ENCODE results near the gene ATP11A.
A peak's percentile ranks its signal among the peaks of the same experiment; 100 is the strongest.

The ATP11A gene

DNA sequence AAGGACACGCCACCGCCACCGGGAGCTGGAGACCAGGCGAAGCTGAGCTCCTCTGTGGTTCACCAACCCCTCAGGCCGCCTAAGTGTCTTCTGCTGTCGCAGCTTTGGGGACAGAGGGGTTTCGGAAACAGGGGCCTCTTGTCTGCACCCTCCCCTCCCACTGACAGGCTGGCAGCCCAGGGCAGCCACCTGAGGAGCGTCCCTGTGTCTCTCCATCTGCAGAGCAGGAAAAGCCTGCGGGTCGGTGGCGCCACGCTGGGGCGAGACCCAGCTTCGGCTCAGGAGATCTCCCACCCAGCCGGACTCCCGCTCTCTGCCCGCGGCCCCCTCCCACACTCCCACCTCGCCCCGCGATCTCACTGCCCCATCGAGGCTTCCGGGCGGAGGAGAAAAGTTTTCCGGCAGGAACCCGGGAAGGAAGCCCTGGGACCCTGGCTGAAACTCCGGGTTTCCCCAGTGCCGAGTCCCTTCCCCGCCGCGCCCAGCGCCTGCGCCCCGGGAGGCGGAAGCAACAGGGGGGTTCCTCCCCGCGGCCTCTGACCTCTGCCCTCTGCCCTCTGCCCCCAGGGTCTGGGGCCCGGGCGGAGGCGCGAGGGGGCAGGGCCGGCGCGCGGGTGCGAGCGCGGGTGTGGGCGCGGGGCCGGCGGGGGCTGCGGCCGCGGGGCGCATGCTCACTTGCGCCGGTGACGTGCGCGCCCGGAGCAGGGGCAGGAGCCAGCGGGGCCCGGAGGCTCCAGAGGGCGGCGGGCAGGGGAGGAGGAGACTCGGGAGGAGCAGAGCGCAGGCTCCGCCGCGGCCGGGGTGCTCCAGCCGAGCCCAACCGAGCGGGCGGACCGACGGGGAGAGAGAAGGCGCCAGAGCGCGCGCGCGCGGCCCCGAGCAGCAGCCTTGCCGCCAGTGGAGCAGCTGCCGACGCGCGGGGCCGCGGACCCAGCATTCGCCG, at the start of gene ATP11A:
Gene ATP11A (plus strand): TSS at position 736 of the 943 bp plus-strand sequence. CDS start 379 bp downstream, outside the sequence.
- DNase-seq: peak; percentile 96

DNA sequence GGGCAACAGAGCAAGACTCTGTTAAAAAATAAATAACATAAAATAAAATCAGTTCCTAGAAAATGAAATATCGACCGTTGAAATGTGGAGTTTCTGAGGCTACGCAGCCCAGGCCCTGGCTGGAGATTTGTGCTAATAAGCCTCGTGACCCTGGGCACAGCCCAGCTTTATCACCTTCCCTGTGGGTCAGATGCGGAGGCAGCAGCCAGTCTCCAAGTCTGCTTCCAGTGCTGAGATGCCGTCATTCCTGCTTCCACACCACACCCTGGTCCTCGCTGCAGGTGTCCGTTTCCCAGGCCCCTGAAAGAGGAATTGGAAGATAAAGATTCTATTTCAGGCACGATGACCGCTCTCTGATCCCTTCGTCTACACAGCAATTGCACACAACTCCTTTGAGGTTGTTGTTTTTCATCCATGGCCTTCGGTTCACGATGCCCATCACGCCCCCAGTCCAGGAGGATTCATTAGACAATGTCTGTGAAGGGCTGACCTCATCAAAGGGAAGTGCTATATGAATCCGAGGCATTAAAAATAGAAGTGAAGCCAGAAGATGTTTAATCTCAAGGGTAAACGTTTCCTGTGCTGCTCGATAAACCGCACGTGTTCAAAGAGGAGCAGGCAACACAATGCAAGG, 48.3 kb upstream of the ATP11A start:
- DNase-seq: no peak

GRCh38 chr13:112642090-112642460, 47.8 kb upstream of the ATP11A start:
- DNase-seq: no peak

DNA sequence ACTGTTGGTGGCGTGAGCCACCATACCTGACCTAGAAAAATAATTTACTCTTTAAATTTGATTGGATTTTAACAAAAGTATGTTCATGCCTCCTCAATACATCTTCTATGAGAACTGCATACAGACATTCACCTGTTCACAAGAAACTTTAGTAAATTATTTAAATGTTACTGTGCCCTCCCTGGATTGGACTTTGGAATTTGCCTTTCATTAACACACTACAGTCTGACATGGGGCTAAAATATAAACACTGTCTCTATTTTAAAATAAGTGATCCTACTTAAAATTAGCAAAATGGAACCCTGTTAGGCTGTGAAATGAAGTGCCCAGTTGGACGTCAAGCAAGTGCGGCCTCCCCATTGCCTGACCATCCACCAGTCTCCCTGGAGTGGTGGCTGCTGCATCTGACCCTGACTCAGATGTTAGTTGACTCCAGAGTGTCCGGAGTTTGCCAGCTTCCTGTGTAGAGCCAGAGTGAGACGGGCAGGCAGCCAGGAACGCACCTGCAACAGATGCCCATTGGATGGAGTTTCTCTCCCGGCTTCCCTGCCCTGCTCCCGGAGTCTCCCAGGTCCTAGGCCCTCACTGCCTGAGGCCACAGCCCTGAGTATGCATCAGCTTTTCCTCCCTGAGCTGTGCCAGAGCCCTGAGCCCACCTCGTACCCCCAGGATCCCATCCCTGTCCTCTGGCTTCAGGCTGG, 45.9 kb upstream of the ATP11A start:
- peak; percentile 89 for DNase-seq

DNA sequence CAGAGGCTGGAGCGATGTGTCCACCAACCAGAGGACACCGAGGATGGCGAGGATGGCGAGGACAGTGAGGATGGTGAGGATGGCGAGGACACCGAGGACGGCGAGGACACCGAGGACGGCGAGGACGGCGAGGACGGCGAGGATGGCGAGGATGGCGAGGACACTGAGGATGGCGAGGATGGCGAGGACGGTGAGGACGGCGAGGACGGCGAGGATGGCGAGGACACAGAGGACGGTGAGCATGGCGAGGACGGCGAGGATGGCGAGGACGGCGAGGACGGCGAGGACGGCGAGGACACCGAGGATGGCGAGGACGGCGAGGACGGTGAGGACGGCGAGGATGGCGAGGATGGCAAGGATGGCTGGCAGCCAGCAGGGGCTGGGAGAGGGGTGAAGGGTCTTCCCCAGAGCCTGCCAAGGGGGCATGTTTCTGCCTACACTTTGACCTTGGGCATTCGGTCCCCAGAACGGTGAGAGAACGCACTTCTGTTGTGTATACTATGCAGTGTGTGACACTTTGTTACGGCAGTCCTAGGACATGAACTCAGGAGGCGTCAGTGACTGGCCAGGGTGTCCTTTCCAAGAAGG, 44.4 kb upstream of the ATP11A start:
- no peak for DNase-seq

DNA sequence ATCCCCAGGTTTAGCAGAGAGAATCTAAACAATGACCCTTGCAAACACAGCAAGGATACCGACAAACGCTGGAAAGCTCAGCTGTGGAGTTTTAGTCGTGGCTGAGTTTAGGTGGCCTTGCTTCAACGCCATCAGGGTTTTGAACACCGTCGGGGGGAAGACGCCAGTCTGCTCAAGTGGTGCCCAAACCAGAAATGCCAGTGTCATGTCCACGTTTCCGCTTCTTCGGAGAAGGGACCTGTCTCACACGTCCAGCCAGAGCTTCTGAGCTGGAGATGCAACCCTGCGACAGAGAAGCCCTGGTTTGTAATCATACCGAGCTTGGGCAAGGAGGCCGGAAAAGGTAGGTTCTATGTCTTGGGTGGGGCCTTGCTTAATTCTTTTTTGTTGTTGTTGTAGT, 42.6 kb upstream of the ATP11A start:
- no peak for DNase-seq

- no peak for DNase-seq
Measured at GRCh38 chr13:112648101-112648500, 41.7 kb upstream of the ATP11A start.

GRCh38 chr13:112648966-112649690, 40.7 kb upstream of the ATP11A start:
- DNase-seq: no peak

GRCh38 chr13:112651311-112651710, 38.5 kb upstream of the ATP11A start:
- DNase-seq: no peak

- no peak for DNase-seq
Measured at GRCh38 chr13:112651750-112652511, 37.9 kb upstream of the ATP11A start.

DNA sequence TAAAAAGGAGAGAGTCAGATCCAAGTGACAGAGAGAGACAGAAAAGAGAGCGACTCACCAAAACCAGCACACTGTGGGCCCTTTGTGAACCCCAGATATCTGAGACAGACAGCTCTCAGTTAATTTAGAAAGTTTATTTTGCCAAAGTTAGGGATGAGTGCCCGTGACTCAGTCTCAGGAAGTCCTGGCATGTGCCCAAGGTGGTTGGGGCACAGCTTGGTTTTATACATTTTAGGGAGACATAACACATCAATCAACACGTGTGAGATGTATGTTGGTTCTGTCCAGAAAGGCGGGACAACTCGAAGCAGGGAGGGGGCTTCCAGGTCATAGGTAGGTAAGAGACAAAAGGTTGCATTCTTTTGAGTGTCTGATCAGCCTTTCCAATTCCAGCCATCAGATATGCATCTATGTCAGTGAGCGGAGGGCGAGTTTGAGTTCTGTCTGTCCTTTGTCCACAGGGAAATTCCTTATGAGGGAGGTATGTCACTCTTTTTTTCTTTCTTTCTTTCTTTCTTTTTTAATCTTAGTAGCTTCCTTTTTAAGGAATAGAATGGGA, 37.2 kb upstream of the ATP11A start:
- no peak for DNase-seq

DNA sequence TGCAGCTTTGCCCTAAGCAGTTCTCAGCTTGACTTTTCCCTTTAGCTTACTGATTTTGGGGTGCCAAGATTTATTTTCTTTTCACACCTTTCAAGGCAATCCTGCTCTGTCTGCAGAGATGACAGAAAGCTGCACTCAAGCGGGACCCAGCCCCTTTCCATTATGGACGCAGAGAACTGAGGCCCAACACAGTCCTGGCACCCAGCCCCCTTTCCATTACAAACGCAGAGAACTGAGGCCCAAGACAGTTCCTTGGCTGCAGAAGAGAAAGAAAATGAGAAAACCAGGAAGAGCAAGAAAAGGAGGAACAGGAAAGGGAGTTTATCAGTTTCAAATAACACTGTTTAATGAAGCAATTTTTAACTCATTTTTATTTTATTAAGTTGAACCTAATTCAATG, 36.8 kb upstream of the ATP11A start:
- DNase-seq: no peak

DNA sequence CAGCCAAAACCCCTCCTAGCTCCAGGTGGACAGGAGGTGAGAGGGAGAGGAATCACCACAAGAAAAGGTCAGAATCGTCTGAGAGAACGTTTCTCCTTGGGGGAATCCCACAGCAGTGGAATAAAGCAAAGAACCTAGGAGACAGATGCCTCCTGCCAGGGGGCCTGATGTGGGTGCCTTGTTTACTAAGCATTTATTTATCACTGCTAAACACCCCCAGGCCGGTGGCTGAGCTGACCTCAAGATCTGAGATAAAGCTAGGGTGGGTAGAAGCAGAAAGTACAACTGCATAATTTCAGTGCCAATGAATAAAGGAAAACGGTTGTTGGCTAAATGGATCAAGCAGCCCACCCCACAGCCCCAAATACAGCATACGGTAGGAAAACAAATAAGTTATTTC, 33.9 kb upstream of the ATP11A start:
- no peak for DNase-seq

DNA sequence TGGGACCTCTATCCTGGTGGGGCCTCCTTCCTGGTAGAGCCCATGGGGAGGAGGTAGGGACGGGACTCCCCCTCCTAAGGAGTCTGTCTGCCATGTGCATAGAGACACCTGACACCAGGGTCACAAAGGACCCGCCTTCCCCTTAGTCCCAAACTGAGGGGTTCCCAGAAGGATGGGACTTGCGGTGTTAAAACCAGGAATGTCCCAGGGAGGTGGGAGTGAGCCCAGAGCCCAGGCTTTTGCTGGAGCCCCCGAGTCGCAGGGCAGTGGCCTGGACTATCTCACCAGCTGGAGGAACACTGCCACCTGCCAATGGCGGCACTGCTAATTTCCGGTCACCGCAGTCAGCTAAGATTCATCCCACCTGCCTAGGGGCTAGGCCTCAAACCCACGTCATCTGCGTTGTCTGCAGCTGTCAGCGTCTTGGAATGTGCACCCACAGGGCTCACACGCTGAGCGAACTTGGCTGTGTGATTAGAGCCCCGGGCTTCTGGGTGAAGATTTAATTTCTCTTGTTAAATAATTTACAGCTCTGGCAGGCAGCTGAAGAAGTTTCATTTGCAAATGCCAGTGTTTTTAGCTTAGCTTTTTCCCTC, 31.9 kb upstream of the ATP11A start:
- no peak for DNase-seq

DNA sequence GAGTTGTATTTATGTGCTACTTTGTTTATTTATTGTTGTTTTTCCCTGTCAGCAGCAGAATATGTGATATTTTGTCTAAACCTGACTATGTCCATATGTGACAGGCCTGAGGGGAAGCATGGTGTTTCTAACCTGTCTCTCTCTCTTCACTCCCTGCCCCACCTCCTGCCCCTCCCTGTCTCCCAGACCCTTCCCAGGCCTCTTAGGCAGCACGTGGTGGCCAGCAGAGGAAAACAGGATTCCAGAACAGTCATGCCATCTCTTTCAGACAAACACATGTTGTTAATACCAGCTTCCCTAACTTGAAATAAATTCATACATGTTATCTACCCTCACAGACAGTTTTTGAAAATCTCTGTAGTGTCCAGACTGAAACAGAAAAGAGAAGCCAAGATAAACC, 31.0 kb upstream of the ATP11A start:
- DNase-seq: no peak

GRCh38 chr13:112661291-112661690, 28.5 kb upstream of the ATP11A start:
- DNase-seq: no peak

DNA sequence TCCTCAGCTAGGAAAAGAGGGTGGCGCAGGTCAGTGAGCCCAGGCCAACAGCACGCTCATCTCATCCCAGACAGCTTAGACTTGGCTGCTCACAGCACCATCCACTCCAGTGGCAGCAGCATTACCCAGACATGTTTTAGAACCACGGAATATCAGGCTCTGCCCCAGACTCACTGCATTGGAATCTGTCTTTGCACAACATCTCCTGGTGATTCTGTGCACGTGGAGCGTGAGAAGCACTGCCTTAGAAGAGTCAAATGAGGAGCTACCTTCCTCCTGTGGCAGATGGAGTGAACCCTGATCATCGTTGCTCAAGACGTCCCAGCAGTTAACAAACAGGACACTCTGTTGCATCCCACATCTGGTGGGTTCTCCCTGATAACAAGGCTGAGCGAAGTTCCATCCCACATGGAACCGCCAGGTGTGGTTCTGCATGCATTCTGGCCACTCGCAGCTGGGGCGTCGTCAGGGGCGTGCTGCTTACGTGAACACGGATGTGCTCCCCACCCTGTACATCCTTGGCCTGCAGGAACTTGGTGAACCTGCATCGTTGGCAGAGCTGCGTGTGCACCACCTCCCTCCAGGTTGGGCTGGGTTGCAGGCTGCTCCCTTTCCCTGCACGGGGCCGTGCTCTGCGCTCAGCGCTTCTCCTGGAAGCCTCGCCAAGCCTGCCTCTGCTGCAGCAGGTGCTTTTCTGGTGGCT, 25.2 kb upstream of the ATP11A start:
- DNase-seq: no peak

- DNase-seq: no peak
Measured at GRCh38 chr13:112668924-112669323, 20.9 kb upstream of the ATP11A start.

GRCh38 chr13:112669881-112670499, 19.8 kb upstream of the ATP11A start:
- DNase-seq: no peak

DNA sequence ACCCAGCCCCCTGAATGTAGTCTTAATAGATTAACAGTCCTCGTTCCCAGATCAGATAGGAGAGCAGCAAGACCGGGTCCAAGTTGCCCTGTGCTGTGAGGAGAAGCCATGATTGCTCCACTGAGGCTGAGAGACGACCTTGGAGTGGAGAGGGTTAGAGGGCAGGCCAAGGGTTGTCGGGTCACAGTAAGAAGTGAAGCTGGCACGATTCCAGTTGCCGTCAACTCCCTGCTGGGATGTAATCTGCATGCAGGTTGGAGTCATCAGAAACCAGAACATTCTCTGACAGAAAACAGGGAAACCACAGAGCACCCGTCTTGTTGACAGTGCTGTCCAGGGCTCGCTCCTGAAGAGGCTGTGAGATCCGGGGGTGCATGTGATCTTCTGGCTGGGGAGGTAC, 19.0 kb upstream of the ATP11A start:
- DNase-seq: no peak

All from COR-L47 (cell line).